Activated CD8-positive, alpha-beta memory T cell treated with anti-CD3 and anti-CD28 coated beads, Interleukin-2, amount 10 ng/mL, durations not matched to agents 7 days and 5 days (primary cell): ENCODE results near the gene ADAMTS16. TPM values are rescaled to one million over a fixed set of nuclear protein-coding genes. Genes with fewer than 3 reads are reported as not detected.

ENCODE experiments used
- ATAC-seq: fragments of 150-1000 bp; cut with Tn5 transposase; one replicate; pipeline ENCODE4 v1.10.0; 2021; ENCODE audit warnings: moderate library complexity
- CTCF ChIA-PET: fragments of 350-600 bp; sonication (Branson Sonifier 250); formaldehyde crosslinking; loops from one replicate; lab custom pipeline; 2021; ENCODE audit warnings: antibody characterized with exemption; lab: Charles Lee
- DNase-seq: peaks from one replicate; pipeline ENCODE4 v3.0.0-alpha.2; 2020
- H3K27ac Mint-ChIP-seq: one replicate; pipeline ENCODE4 v1.8.0; 2021; ENCODE audit warnings: mild to moderate bottlenecking, mixed read lengths
- H3K27me3 Mint-ChIP-seq: one replicate; pipeline ENCODE4 v1.8.0; 2021; ENCODE audit warnings: mixed read lengths
- H3K36me3 Mint-ChIP-seq: one replicate; pipeline ENCODE4 v1.8.0; 2021; ENCODE audit warnings: mild to moderate bottlenecking, mixed read lengths
- H3K4me1 Mint-ChIP-seq: one replicate; pipeline ENCODE4 v1.8.0; 2021; ENCODE audit warnings: mixed read lengths
- H3K4me3 Mint-ChIP-seq: one replicate; pipeline ENCODE4 v1.8.0; 2021; ENCODE audit warnings: mild to moderate bottlenecking, moderate library complexity, mixed read lengths
- H3K9me3 Mint-ChIP-seq: one replicate; pipeline ENCODE4 v1.8.0; 2022; ENCODE audit warnings: low read depth, mixed read lengths
- total RNA-seq, 2 experiments: library from RNA; stranded (reverse); gene quantifications; one replicate each; pipeline ENCODE4 v1.2.3, GENCODE V29; 2021

ADAMTS16 gene
- total RNA-seq, 2 experiments from 2014 or later = not detected

GRCh38 chr5:5315068-5315980, 175.2 kb downstream of the ADAMTS16 start:
- Mint-ChIP-seq H3K4me1 (no peaks in the 10 kb centered on the region), H3K27ac (no peak overlapping the region), H3K36me3 (no peaks in the 10 kb centered on the region), H3K9me3 (no peaks in the 10 kb centered on the region), H3K4me3 (no peak overlapping the region), H3K27me3 (no peaks in the 10 kb centered on the region)
- DNase-seq (no peak), ATAC-seq (no peak)
- CTCF ChIA-PET = no interaction called here

GRCh38 chr5:5316334-5316733, 176.2 kb downstream of the ADAMTS16 start:
- no peak overlapping the region for H3K27ac Mint-ChIP-seq
- no peak overlapping the region for H3K4me3 Mint-ChIP-seq
- H3K36me3 Mint-ChIP-seq = no peaks in the 10 kb centered on the region
- no peak for DNase-seq
- CTCF ChIA-PET = no interaction called here
- H3K27me3 Mint-ChIP-seq = no peaks in the 10 kb centered on the region
- no peaks in the 10 kb centered on the region for H3K9me3 Mint-ChIP-seq
- no peaks in the 10 kb centered on the region for H3K4me1 Mint-ChIP-seq
- no peak for ATAC-seq

- no peaks in the 10 kb centered on the region for H3K4me1 Mint-ChIP-seq
- no peak for DNase-seq
- H3K4me3 Mint-ChIP-seq = no peak overlapping the region
- H3K36me3 Mint-ChIP-seq = no peaks in the 10 kb centered on the region
- no peak for ATAC-seq
- H3K27ac Mint-ChIP-seq = no peak overlapping the region
- no peaks in the 10 kb centered on the region for H3K27me3 Mint-ChIP-seq
- no peaks in the 10 kb centered on the region for H3K9me3 Mint-ChIP-seq
- CTCF ChIA-PET = no interaction called here
Observed at GRCh38 chr5:5317976-5318375, 177.8 kb downstream of the ADAMTS16 start.

DNA sequence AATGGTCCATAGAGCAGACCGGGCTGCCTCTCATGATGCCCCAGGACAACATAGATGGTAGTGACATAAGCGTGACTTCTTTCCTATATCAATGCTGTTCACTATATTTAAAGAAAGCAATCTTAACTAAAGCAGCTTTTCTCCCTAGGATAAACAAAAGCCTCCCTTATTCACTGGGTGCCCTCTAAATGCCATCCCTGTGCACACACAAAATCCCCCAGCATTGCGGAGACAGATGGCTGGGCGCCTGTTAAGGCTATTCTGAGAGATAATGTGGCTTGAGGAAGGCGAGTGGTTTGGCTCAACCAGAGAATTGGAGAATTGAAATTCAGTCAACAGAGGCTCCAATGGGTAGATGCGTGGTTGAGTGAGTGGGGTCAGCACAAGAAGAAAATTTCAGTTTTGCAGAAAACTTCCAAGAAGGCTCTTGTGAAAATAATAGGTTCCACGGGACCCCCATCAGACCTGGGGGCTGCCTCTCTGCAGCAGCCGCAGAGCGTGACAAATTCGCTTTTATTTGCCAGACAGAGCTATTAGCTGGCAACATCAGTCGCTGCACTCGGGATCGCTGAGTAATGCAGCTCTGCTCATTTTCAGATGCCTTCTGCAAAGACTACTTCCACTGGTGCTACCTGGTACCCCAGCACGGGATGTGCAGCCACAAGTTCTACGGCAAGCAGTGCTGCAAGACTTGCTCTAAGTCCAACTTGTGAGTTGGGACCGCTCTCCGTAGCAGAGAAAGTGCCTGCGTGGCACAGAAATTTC, 178.5 kb downstream of the ADAMTS16 start:
- H3K4me3 Mint-ChIP-seq = no peak overlapping the region
- no peak for ATAC-seq
- CTCF ChIA-PET = no interaction called here
- DNase-seq = no peak
- H3K27me3 Mint-ChIP-seq = no peaks in the 10 kb centered on the region
- no peaks in the 10 kb centered on the region for H3K4me1 Mint-ChIP-seq
- H3K36me3 Mint-ChIP-seq = no peaks in the 10 kb centered on the region
- H3K27ac Mint-ChIP-seq = no peak overlapping the region
- H3K9me3 Mint-ChIP-seq = no peaks in the 10 kb centered on the region

DNA sequence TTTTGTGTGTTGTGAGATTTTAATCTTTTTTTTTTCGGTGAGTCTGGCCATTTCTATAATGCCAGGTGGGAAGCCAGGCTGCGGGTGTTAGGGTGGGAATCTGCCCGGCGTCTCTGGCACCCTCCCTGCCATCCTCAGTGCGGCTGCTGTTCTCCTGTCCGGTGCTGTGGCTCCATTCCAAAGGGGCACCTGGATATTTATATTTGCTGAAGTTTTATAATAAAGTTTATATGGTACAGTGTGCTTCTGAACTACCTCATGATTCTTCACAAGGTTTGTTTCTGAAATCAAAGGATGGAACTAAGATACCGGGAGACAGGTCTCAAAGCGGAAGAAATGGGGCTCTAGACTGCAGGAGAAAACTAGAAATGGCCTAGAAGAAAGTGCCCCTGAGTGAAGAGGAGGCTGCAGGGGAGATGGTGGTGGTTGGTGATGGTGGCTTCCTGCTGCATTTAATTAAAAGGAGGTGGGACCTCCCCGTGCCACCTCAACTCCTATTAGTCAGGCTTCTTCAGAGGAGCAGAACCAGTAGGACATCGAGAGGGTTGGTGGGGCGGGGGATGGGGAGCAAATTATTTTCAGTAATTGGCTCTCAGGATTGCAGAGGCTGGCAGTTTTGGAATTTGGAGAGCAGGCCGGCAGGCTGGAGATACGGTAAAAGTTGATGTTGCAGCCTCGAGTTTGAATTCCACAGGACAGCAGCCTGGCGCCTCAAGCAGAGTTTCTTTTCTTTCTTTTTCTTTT, 180.1 kb downstream of the ADAMTS16 start:
- CTCF ChIA-PET = no interaction called here
- no peaks in the 10 kb centered on the region for H3K36me3 Mint-ChIP-seq
- H3K27ac Mint-ChIP-seq = no peak overlapping the region
- ATAC-seq (no peak), DNase-seq (no peak)
- no peak overlapping the region for H3K4me3 Mint-ChIP-seq
- H3K27me3 Mint-ChIP-seq = no peaks in the 10 kb centered on the region
- no peaks in the 10 kb centered on the region for H3K4me1 Mint-ChIP-seq
- H3K9me3 Mint-ChIP-seq = peaks cover 2% of the 10 kb centered on the region

DNA sequence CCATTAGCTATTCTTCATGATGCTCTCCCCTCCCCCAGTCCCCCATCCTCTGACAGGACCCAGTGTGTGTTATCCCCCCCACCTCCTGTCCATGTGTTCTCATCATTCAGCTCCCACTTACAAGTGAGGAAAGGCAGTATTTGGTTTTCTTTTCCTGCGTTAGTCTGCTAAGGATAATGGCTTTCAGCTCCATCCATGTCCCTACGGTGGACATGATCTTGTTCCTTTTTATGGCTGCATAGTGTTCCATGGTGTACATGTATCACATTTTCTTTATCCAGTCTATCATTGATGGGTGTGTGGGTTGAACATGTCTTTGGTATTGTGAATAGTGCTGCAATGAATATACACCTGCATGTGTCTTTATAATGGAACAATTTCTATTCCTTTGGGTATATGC, 181.0 kb downstream of the ADAMTS16 start:
- Mint-ChIP-seq H3K4me1 (no peaks in the 10 kb centered on the region), H3K27me3 (no peaks in the 10 kb centered on the region), H3K4me3 (no peak overlapping the region), H3K36me3 (no peaks in the 10 kb centered on the region), H3K9me3 (peaks cover 3% of the 10 kb centered on the region), H3K27ac (no peak overlapping the region)
- no peak for ATAC-seq
- DNase-seq = no peak
- CTCF ChIA-PET = no interaction called here

DNA sequence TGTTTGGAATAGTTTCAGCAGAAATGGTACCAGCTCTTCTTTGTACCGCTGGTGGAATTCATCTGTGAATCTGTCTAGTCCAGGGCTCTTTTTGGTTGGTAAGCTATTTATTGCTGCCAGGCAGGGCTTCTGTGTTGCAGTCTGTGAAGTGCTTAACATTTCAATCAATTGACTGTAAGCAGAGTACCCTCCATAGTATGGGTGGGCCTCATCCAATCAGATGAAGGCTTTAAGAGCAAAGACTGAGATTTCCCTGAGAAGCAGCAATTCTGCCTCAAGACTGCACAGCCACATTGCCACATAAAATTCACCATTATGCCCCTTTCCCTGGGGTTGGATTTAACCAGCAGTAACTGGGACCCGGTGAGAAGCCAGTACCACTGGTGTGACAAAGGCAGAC, 183.4 kb downstream of the ADAMTS16 start:
- H3K4me1 Mint-ChIP-seq = no peaks in the 10 kb centered on the region
- H3K4me3 Mint-ChIP-seq = no peak overlapping the region
- H3K27ac Mint-ChIP-seq = no peak overlapping the region
- H3K36me3 Mint-ChIP-seq = no peaks in the 10 kb centered on the region
- H3K9me3 Mint-ChIP-seq = peaks cover 8% of the 10 kb centered on the region
- ATAC-seq = no peak
- DNase-seq = no peak
- no peaks in the 10 kb centered on the region for H3K27me3 Mint-ChIP-seq
- CTCF ChIA-PET = no interaction called here

- Mint-ChIP-seq H3K4me3 (no peak overlapping the region), H3K4me1 (no peaks in the 10 kb centered on the region), H3K9me3 (peaks cover 8% of the 10 kb centered on the region), H3K27me3 (no peaks in the 10 kb centered on the region), H3K36me3 (no peaks in the 10 kb centered on the region), H3K27ac (no peak overlapping the region)
- ATAC-seq = no peak
- CTCF ChIA-PET = no interaction called here
- no peak for DNase-seq
Observed at GRCh38 chr5:5326115-5326758, 186.1 kb downstream of the ADAMTS16 start.

DNA sequence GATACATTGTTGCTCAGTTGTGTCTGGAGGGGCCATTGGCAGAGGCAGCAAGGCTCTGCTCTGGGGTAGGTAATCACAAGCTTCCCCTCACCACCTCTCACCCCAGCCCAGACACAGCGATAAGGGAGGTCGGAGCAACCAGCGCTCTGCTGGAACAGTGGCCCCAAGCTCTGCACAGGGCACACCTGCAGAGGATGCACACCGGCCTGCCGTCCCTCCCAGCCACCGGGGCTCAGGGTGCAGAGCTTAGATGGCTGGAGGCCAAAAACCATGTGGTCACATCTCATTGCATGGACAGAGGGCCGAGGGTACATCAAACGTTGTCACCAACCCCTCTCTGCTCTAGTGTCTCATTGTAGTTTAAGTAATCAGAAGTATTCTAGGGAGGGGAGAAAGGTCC, 187.0 kb downstream of the ADAMTS16 start:
- Mint-ChIP-seq H3K27me3 (no peaks in the 10 kb centered on the region), H3K4me1 (no peaks in the 10 kb centered on the region), H3K36me3 (no peaks in the 10 kb centered on the region), H3K27ac (no peak overlapping the region), H3K4me3 (no peak overlapping the region), H3K9me3 (peaks cover 8% of the 10 kb centered on the region)
- CTCF ChIA-PET = no interaction called here
- ATAC-seq = no peak
- DNase-seq = no peak

- Mint-ChIP-seq H3K9me3 (peaks cover 5% of the 10 kb centered on the region), H3K27ac (no peak overlapping the region), H3K27me3 (no peaks in the 10 kb centered on the region), H3K36me3 (no peaks in the 10 kb centered on the region), H3K4me3 (no peak overlapping the region), H3K4me1 (no peaks in the 10 kb centered on the region)
- CTCF ChIA-PET = no interaction called here
- ATAC-seq (no peak), DNase-seq (no peak)
Observed at GRCh38 chr5:5330728-5331452, 190.8 kb downstream of the ADAMTS16 start.

DNA sequence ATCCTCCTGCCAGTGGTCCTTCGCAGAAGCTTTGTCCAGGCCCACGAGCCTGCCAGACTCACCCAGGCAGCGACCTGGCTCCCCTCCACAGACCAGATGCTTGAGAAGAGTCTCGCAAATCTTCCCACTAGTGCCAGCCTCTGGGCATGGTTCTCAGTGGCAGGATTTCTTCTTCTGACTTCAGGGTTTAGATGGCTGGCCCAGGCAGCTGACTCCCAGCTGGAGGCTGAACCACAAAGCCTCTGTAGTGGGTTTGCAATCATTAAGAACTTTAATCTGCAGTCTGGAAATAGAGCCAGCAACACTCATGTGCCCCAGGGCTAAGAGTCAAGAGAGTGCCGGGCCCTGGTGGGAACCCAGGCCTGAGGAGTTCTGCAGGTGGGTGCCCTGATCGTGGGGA, 191.7 kb downstream of the ADAMTS16 start:
- Mint-ChIP-seq H3K4me1 (no peaks in the 10 kb centered on the region), H3K9me3 (peaks cover 5% of the 10 kb centered on the region), H3K27me3 (no peaks in the 10 kb centered on the region), H3K36me3 (no peaks in the 10 kb centered on the region), H3K4me3 (no peak overlapping the region), H3K27ac (no peak overlapping the region)
- no peak for ATAC-seq
- CTCF ChIA-PET = no interaction called here
- DNase-seq = no peak

- H3K27me3 Mint-ChIP-seq = no peaks in the 10 kb centered on the region
- no peak overlapping the region for H3K4me3 Mint-ChIP-seq
- H3K4me1 Mint-ChIP-seq = no peaks in the 10 kb centered on the region
- CTCF ChIA-PET = no interaction called here
- ATAC-seq (no peak), DNase-seq (no peak)
- no peak overlapping the region for H3K27ac Mint-ChIP-seq
- no peaks in the 10 kb centered on the region for H3K36me3 Mint-ChIP-seq
- H3K9me3 Mint-ChIP-seq = peaks cover 5% of the 10 kb centered on the region
Observed at GRCh38 chr5:5332287-5332686, 192.2 kb downstream of the ADAMTS16 start.

GRCh38 chr5:5335107-5335506, 195.0 kb downstream of the ADAMTS16 start:
- Mint-ChIP-seq H3K9me3 (no peaks in the 10 kb centered on the region), H3K36me3 (no peaks in the 10 kb centered on the region), H3K27me3 (no peaks in the 10 kb centered on the region), H3K4me1 (no peaks in the 10 kb centered on the region), H3K4me3 (no peak overlapping the region), H3K27ac (no peak overlapping the region)
- CTCF ChIA-PET = no interaction called here
- no peak for DNase-seq
- no peak for ATAC-seq
